ENCODE data around the gene MUC2.

DNA sequence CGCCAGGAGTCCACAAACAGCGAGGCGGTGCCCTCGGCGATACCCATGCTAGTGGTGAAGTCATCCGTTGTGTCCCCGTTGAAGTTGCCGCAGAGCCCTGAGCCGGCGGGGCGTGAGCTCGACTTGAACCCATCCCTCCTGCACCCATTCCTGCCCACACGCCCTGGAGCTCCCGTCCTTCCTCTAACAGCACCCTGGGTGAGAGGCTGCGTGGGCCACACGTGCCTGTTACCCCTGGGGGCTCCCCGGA, 46.5 kb upstream of the MUC2 start:
- TF ChIP-seq, protein P1, sequence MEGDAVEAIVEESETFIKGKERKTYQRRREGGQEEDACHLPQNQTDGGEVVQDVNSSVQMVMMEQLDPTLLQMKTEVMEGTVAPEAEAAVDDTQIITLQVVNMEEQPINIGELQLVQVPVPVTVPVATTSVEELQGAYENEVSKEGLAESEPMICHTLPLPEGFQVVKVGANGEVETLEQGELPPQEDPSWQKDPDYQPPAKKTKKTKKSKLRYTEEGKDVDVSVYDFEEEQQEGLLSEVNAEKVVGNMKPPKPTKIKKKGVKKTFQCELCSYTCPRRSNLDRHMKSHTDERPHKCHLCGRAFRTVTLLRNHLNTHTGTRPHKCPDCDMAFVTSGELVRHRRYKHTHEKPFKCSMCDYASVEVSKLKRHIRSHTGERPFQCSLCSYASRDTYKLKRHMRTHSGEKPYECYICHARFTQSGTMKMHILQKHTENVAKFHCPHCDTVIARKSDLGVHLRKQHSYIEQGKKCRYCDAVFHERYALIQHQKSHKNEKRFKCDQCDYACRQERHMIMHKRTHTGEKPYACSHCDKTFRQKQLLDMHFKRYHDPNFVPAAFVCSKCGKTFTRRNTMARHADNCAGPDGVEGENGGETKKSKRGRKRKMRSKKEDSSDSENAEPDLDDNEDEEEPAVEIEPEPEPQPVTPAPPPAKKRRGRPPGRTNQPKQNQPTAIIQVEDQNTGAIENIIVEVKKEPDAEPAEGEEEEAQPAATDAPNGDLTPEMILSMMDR (IDR thresholded peaks at IDR 0.05; ENCODE audit: insufficient read depth, low read depth, low read length) = no peak
- TF ChIP-seq EZH2 (IDR thresholded peaks at IDR 0.05; ENCODE audit: insufficient read depth, low read length) = no peak

Data from astrocyte (in vitro differentiated cells and primary cell).